Suppressor macrophage treated with lipopolysaccharide for 1 hour (primary cell): ENCODE results near the gene MYH11.

Experiments
- DNase-seq, 3 donors: peaks; one replicate each; pipeline ENCODE4 v3.0.0-alpha.2; 2020 to 2022

MYH11 gene

DNA sequence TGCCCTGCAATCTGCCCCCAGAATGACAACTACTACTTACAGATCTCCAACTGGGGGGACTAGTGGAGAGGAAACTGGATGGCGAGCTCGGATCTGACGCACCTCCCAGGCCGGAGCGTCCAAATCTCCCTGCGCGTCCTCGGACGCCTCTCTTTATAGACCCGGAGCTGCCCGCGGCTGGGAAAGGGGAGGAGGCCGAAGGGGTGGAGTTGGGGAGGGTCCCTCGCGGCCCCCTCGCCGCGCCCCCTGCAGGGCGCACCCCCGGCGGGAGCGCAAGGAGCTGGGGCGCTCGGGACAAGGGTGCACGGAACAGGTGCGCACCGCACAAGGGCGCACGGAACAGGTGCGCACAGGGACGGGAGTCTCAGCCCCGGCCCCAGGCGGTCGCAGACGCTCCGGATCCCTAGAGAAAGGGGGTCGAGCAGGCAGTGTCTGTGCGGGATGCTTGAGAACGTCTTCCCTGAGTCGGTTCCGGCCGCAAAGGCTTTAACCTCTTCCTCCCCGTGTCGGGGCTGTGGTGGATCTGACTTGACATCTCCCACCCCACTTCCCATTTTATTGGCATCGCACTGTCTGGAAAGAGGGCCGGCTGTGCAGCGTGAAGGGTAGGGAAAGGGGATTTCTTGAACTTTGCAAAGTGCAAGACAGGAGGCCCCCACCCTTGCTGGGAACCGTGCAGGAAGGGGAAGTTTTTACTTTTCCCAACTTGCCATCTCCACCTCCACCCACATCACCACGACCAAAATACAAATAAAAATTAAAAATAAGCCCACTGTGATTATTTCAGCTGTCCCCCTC is at the start of gene MYH11:
TSS of gene MYH11 (minus strand) at position 128 of the 798 bp plus-strand sequence. CDS start 18,776 bp downstream, outside the sequence.
- DNase-seq = peak; percentile 67 to 82 (median 79)

- no peak for DNase-seq
Observed at GRCh38 chr16:15906439-15906838, 49.6 kb upstream of the MYH11 start.

- DNase-seq = no peak
Observed at GRCh38 chr16:15903960-15904359, 47.1 kb upstream of the MYH11 start.

DNA sequence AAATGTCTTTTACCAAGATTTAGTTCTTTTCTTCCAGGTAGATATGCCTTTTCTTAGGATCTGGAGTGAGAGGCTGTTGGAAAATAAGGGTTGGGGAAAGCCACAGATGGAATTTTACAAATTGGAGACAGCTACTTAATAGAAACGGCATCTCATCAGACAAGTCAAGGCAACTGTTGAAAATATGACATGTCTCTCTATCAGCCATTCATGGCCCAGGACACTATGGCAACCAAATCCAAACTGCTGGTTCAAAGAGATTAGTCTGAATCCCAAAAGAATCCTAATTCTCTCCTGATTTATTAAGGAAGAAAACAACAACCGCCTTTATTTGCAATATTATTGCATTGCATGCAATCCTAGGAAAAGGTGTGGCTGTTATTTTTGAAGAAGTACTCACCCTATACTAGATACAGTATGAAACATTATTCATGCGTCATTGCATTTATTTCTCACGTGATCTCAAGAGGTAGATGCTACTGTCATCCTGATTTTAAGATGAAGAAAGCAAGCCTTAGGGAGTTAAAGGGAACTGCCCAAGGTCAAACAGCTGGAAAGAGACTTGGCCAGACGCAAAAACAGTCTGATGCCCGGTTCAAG is 44.2 kb upstream of the MYH11 start:
- DNase-seq = no peak

DNA sequence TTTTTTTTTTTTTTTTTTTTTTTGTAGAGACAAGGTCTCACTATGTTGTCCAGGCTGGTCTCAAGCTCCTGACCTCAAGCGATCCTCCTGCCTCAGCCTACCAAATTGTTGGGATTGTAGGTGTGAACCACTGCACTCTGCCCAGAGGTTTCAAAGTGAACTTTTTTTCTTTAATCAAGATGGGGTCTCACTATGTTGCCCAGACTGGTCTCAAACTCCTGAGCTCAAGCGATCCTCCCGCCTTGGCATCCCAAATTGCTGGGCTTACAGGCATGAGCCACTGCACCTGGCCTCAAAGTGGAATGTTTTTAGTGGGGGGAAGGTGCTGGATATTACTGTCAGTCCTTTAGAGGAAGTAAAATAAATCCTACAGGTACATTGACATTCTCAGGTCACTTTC is 43.5 kb upstream of the MYH11 start:
- no peak for DNase-seq

- peak in 2 of 3 donors; percentile 17 to 18 for DNase-seq
Observed at GRCh38 chr16:15899538-15900100, 42.8 kb upstream of the MYH11 start.

- no peak for DNase-seq
Observed at GRCh38 chr16:15898654-15899053, 41.8 kb upstream of the MYH11 start.

DNA sequence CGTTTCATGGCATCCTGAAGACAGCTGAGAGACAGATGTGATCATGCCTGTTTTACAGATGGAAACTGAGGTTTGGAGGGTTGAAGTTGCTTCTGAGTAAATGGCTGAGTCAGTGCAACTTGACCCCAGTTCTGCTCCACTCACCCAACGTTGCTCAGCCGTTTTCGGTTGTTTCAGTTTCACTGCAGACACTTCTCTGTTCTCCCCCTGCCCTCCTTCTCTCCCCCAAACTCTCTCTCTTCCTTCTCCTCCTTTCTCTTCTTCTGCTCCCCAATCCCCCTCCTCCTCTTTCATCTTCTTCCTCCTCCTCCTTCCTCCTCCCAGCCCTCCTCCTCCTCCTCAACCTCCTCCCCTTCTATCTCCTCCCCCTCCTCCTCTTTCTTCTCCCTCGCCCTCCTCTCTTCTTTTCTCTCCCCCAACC is 41.0 kb upstream of the MYH11 start:
- peak; percentile 63 to 72 (median 64) for DNase-seq

DNA sequence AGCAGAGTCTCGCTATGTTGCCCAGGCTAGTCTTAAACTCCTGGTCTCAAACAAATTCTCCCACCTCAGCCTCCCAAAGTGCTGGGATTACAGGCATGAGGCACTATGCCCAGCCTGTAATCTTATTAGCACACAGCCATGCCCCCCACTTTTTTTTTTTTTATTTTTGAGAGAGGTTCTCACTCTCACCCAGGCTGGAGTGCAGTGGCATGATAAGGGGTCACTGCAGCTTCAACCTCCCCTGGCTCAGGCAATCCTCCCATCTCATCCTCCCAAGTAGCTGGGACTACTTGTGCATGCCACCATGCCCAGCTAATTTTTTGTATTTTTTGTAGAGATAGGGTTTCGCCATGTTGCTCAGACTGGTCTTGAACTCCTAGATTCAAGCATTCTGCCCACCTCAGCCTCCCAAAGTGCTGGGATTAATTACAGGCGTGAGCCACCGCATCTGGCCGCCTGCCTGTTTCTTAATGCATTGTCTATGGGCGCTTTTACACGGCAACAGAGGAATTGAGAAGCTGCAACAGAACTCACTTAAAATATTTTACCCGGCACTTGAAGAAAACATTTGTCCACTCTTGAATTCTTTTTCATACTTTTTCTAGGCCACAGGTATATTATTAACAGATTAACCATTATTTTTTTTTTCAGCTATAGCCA is 40.4 kb upstream of the MYH11 start:
- DNase-seq = no peak

- DNase-seq = no peak
Observed at GRCh38 chr16:15894571-15895374, 37.9 kb upstream of the MYH11 start.

DNA sequence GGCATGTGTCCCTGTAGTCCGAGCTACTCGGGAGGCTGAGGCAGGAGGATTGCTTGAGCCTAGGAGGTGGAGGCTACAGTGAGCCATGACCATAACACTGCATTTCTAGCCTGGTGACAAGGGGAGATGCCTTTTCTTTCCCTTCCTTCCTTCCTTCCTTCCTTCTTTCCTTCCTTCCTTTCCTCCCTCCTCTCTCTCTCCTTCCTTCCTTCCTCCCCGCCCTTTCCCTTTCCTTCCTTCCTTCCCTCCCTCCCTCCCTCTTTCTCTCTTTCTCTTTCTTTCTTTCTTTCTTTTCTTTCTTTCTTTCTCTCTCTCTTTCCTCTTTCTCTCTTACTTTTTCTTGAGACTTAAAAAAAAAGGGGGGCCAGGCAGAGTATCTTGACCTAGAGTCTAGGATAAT is 34.7 kb upstream of the MYH11 start:
- DNase-seq = no peak

DNA sequence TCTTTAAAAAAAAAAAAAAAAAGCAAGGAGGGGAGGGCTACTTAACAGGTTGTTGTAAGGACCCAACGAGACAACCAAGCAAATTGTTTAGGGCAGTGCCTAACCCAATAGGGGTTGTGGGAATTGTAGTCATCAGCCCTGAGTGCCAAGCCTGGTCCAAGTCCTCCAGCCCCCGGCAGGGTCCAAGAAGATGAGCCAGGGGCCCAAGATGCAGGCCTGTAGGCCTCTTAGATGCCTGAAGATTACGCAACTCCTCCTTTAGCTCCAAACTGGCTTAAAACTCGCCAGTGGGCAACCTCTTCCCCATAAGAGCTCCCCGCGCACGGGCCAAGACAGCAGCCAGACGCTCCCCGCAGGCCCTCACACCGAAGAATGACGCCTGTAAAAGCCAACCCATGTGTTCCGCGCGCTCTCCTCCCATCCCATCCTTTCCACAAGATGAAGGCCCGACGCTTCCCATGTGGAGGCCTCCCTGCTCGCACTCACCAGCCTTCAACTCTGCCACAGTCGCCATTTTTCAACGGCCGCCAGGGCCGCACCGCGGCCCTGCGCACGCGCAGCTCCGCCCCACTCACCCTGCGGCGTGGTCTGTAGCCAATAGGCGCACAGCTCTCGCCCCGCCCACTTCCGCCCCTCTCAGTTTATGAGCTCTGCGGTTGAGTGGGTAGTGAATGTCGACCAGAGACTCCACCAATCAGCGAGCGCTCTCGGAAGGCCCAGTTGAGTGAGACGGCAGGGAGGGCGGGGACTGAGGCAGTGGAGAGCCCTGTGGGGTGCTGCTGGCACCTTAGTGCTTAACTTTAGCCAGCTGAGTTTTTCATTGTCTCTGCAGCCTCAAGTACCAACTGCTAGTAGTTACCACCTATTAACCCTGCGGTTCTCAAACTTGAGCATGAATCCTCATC is 31.5 kb upstream of the MYH11 start, which contains the start of gene CEP20:
TSS of gene CEP20 (minus strand) at position 532 of the 905 bp plus-strand sequence. CDS start at position 514, 18 bp downstream.
- DNase-seq = peak; percentile 100

- DNase-seq = no peak
Observed at GRCh38 chr16:15887283-15887682, 30.5 kb upstream of the MYH11 start.

- no peak for DNase-seq
Observed at GRCh38 chr16:15886078-15886477, 29.2 kb upstream of the MYH11 start.

DNA sequence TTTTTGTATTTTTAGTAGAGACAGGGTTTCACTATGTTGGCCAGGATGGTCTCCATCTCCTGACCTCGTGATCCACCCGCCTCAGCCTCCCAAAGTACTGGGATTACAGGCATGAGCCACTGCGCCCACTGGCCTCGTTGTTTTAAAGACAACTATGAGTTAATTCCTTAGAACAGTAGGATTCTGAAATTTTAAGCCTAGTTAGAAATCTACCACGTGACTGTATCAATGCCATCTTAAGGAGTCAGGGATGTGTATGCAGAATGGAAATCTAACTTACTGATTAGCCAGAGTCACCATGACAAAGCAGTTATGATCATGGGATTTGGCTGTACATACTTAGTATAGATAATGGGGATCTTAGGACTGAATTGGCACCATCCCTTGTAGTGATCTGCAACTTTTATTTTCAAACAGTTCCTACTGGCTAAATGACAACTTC is 28.8 kb upstream of the MYH11 start:
- no peak for DNase-seq

DNA sequence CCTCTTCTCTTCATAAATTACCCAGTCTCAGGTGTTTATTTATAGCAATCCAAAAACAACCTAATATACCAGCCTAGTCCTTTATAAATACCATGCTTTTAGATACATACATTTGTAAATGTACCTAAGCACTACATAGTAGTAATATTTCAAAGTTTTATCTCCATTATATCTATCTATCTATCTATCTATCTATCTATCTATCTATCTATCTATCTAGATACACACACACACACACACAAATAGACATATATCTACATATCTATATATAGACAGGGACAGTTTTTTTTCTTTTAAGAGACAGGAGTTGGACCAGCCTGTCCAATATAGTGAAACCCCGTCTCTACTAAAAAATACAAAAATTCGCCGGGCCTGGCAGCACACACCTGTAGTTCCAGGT is 25.7 kb upstream of the MYH11 start:
- DNase-seq = no peak

- DNase-seq = no peak
Observed at GRCh38 chr16:15881794-15882379, 25.1 kb upstream of the MYH11 start.

GRCh38 chr16:15880434-15881308 is 23.8 kb upstream of the MYH11 start:
- DNase-seq = no peak

DNA sequence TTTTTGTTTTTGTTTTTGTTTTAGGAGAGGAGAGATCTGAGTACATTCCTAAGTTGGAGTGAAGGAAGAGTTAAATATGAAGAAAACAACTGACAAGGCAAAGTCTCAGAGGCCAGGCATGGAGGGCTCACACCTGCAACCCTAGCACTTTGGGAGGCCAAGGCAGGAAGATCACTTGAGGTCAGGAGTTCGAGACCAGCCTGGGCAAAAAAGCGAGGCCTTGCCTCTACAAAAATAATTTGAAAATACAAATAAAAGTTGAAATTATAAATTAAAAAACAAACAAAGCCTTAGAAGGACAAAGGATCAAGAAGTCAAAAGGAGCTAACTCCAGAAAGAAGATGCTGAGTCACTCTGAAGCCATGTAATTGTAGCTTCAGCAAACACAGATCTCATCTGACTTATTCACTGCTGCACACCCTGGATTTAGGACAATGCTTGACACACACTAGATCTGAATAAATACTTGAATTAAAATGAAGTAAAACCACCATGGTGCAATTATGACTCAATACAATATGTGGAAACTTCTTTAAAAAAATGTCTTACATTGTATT is 22.5 kb upstream of the MYH11 start:
- DNase-seq = peak; percentile 30 to 61 (median 51)

DNA sequence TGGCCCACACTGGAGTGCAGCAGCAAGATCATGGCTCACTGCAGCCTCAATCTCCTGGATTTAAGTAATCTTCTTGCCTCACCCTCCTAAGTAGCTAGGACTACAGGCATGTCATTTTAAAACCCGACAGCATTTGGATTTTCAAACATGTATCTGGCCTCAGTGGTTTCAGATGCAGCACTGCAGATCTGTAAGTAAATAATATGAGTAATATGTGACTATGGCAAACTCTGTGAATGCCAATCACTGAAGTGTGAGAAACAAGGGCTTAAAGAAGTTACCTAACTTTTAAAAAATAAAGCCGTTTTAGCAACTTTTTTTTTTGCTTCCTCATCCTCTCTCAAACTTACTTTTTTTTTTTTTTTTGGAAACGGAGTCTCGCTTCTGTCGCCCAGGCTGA is 19.7 kb upstream of the MYH11 start:
- no peak for DNase-seq
